Fibroblast of skin of back (primary cell): ENCODE data around the gene HSPB1. TPM values are rescaled to one million over a fixed set of nuclear protein-coding genes. Genes with fewer than 3 reads are reported as not detected.
"Not testable (repeated sequence)": the region's sequence is repeated elsewhere in the genome, so short reads cannot be mapped to it uniquely, and the experiment has no call there.

Source experiments
- DNase-seq: peaks from one replicate; pipeline ENCODE4 v3.0.0-alpha.2; 2013
- polyA plus RNA-seq, 2 experiments: library from polyadenylated mRNA; unstranded; fragments of 120-200 nt; gene quantifications; one replicate each; pipeline ENCODE4 v1.2.1, GENCODE V29; 2013; ENCODE audit not compliant: insufficient read length in 2 of 2

HSPB1 gene
- polyA plus RNA-seq (2013, experiment 1 of 2; ENCODE audit: insufficient read length), result 1,314 TPM
- polyA plus RNA-seq (2013, experiment 2 of 2; ENCODE audit: insufficient read length), result 1,241 TPM

DNA sequence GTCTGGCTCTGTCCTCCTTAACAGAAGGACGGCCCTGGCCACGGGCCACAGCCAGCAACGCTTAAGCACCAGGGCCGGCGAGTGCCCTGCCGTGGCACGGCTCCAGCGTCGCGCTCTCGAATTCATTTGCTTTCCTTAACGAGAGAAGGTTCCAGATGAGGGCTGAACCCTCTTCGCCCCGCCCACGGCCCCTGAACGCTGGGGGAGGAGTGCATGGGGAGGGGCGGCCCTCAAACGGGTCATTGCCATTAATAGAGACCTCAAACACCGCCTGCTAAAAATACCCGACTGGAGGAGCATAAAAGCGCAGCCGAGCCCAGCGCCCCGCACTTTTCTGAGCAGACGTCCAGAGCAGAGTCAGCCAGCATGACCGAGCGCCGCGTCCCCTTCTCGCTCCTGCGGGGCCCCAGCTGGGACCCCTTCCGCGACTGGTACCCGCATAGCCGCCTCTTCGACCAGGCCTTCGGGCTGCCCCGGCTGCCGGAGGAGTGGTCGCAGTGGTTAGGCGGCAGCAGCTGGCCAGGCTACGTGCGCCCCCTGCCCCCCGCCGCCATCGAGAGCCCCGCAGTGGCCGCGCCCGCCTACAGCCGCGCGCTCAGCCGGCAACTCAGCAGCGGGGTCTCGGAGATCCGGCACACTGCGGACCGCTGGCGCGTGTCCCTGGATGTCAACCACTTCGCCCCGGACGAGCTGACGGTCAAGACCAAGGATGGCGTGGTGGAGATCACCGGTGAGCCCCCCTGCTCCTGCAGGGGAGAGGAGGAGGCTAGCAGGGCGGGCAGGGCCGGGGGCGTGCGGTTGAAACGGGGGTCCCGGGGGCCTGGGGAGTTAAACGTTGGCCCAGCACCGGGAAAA is at the start of gene HSPB1:
Gene HSPB1, plus strand, starts transcription at position 327 of the 855 bp plus-strand sequence. Its CDS starts 40 bp downstream, at position 367.
- DNase-seq, result peak; percentile 94

DNA sequence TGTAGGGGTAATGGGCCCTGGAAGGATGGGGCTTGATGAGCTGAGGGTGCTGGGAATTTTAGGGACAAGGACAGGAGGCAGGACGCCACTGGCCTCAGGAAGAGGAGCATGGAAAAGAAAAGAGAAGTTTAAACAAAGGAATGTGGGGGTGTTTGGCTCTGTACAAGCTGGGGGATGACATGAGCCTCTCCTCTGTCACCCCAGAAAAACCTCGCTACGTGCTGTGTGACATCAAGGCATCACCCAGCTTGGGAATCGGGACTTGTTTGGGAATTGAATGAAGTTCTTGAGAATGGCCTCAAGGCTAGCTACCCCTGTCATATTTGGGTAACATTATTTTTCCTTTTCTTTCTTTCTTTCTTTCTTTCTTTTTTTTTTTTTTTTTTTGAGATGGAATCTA is 47.7 kb upstream of the HSPB1 start:
- no peak for DNase-seq

DNA sequence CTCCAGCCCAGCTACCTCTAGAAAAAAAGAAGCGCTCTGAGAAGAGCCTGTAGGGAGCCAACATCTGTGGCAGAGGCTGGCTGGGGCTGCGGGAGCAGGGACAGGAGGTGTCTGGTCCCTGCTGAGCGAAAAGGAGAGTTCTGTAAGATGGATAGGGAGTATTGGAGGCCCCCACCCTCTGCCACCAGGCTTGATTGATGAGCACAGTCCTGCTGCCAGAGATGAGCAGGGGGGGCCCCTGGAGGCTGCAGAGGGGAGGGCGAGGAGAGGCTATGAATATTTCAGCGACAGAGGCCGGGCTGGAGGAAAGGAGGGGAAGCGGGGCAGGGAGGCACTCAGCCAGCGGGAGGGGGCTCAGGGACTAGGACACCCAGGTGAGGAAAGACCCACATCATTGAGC is 44.5 kb upstream of the HSPB1 start:
- no peak for DNase-seq

DNA sequence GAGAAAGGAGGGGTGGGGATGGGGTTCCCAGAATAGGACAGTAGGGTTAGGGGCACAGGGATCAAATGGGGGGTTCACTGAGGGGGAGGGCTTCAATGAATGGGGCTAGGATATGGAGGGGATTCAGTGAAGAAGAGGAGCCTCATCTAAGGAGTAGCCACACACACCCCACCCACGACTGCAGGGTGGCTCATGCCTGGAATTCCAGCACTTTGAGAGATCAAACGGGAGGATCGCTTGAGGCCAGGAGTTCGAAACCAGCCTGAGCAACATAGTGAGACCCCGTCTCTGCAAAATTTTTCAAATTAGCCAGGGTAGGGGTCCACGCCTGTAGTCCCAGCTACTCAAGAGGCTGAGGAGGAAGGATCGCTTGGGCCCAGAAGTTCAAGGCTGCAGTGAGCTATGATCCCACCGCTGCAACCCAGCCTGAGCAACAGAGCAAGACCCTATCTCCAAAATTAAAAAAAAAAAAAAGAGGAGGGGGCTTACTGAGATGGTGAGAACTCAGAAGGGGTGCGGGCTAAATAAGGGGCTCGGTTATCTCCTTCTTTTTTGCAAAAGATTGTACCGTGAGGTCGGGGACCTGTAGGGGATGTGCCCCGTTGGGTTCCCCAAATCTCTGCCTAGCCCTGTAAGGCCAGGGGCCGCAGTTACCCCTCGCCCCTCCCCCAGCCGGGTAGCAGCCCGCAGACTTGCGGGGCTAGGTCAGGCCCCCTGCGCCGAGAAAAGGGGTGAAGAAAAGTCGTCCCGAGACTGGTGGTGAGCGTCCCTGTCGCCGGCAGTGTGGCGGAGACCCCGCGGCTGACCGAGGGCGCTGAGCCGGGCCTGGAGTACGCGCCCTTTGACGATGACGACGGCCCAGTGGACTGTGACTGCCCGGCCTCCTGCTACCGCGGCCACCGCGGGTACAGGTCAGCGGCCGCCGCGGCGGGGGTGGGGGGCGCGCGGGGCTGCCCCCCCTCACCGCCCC is 43.1 kb upstream of the HSPB1 start:
- no peak for DNase-seq

DNA sequence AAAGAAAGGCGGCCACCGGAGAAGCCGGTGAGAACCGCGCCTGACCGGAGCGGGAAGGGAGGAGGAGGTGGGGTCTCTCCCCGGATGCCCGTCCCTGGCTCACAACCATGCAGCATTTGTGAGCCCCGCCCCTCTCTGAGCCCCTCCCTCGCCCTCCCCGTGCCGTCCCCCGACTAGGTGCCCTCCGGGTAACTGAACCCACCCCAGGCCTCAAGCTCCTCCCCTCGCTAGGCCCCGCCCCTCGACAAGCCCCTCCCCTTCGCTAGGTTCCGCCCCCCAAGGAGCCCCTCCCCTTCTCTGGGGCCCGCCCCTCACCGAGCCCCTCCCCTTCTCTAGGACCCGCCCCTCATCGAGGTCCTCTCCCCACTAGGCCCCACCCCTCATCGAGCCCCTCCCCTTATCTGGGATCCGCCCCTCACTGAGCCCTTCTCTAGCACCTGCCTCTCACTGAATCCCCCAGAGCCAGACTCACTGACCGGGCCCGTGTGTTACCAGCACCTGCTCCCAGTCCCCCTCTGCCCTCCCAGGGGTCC is 42.2 kb upstream of the HSPB1 start:
- peak; percentile 17 for DNase-seq

DNA sequence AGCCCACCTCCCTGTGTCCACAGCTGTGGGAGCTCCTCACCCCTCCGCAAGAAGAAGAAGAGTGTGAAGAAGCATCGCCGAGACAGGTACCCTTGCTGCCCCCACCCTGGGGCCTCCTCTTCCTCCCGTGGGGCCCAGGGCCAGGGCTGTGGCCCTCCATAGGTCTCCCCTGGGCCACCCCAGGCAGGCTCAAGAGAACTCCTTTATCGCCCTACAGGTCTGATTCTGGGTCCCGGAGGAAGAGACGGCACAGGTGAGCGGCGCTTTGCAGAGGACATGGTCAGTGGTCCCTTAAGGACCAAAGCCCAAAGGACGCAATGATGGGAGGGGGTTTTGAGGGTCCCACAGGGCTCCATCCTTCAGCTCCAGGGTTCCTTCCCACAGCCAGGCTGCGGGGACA is 41.1 kb upstream of the HSPB1 start:
- no peak for DNase-seq

DNA sequence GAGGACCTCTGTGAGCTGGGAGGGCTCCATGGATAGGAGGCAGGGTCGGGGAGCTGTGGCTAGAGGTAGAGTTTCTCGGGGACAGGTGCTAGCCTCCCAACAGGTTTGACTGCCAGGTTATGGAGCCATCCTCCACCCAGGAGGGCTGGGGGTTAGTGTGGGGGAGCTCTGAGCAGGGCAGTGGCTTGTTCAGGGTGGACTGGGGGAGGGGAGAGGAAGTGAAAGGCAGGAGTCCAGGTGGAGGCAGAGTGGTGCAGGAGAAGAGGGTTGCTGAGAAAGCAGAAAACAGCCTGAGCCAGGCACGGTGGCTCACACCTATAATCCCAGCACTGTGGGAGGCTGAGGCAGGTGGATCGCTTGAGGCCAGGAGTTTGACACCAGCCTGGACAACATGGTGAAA is 40.5 kb upstream of the HSPB1 start:
- no peak for DNase-seq

DNA sequence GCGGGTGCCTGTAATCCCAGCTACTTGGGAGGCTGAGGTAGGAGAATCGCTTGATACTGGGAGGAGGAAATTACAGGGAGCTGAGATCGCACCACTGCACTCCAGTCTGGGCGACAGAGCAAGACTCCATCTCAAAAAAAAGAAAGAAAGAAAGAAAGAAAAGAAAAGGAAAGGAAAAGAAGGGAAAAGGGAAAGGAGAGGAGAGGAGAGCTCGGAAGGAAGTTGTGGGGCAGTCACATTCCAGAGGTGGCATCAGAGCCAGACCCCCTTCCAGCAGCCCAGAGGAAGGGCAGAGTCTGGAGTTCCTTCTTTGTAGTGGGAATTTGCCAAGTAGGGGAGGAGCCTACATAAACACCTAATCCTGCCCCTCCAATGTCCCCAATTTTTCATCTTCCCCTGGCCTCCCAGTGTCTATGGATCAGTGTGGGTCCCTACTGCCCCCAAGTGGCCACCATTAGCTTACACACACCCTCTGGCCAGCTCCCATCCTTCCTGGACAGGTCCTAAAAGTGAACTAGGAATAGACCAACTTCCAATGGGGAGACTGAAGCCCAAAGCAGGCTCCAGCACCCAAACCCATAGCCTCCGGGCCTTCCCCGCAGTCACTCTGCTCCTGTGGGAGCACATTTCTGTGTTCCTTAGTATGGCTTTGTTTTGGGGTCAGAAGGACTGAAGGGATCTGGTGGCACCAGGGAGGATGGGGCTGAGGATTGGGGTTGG is 39.6 kb upstream of the HSPB1 start:
- peak; percentile 59 for DNase-seq

DNA sequence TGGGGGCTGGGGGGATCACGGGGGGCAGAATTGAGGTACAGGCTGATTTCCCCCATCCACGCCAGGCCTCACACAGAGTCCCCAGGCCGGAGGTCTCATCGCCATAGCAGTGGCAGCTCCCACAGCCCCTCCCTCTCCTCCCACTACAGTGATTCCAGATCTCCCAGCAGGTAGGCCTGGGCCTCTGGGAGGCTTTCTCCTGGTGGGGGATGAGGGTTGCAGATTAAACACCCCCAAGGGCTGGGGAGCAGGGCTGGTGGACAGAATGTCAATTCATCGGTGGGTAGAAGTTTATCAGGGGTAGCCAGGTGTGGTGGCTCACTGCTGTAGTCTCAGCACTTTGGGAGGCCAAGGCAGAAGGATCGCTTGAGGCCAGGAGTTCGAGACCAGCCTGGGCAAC is 37.2 kb upstream of the HSPB1 start:
- DNase-seq, result no peak

DNA sequence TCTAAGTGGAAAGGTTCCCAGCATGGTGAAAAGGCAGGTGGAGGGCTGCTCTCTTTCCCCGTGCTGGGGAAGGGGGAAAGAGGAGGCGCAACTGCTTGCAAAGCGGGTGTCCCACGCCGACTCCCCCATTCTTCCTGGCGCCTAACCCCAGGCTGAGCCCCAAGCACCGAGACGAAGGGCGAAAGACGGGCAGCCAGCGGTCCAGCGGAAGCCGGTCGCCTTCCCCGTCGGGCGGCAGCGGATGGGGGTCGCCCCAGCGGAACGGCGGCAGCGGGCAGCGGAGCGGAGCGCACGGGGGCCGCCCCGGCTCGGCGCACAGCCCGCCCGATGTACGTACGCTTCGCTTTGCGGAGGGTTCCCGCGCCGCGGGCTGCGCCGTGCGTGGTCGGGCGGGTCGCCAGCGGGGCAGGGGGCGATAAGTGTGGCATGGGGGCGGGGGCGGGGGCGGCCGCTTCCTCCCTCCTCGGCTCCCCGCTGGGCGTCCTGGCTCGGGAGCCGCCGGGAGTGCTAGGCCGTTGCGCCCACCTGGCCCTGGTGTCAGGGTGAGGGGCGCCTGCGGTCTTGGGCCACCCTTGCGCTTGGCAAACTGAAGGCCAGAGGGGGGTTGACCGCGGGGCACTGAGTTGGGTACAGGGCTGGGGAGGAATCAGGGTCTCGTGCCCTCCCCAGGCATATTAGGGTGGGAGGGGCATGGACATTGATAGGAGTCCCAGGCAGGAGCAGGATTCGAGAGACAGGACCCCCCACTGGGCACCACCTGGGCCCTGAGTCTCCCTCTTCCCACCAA is 35.2 kb upstream of the HSPB1 start:
- DNase-seq, result no peak

DNA sequence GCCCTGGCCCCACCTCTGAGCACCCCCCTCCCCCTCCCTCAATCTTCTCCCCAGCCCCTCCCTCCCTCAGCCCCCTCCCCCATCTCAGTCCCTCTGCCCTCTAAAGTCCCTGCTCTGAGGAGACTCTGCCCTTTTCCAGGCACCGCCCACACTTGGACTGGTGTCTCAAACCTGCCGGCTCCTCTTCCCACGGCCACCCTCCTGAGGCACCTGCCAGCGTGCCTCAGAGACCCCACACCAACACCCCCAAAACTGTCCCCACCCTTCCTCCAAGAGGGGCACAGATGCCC is 34.6 kb upstream of the HSPB1 start:
- DNase-seq, result no peak

DNA sequence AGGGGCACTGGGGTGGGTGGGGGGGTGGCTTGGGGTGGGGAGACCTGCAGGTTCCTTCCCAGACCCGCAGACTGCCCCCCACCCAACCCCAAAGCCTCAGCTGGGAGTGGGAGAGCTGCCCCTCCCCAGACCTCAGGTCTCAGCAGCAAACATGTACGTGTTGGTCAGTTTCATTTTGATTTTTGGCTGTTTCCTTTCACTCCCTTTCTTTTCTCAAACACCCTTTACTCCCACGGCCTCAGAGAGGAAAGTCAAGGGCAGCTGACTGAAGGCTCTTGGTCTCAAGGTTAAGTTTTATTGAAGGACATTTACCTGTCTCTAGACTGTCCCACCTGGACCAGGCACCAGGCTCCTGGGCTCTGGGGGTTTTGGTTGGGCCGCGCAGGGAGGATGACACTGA is 34.1 kb upstream of the HSPB1 start:
- no peak for DNase-seq

DNA sequence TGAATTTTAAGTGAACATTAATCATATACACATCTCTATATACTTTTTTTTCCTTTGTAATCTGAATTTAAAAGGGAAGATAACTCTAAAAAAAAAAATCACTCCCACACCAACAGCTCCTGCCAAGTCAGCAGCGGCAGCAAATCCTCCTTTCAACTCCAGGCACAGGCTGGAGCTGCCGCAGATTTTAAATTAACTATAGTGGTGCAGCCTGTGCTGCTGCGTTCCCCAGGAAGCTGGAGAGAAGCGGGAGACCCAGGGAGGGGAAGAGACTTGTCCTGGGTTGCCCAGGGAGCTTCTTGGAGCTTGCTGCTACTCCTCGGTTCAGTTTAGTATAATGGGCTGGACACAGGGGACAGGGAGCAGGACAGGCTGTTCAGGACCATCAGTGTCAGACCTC is 32.6 kb upstream of the HSPB1 start:
- no peak for DNase-seq

DNA sequence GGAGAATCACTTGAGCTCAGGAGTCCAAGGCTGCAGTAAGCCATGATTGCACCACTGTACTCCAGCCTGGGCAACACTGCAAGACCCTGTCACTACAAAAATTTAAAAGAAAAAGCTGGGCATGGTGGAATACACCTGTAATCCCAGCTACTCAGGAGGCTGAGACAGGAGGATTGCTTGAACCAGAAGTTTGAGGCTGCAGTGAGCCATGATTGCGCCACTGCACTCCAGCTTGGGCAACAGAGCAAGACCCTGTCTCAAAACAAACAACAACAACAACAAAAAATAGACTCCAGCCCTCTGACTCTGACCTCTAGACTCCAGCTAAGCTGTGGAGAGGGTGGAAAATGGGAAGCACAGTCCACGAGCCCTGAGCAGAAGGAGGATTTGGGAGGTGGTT is 31.1 kb upstream of the HSPB1 start:
- not testable (repeated sequence) for DNase-seq

DNA sequence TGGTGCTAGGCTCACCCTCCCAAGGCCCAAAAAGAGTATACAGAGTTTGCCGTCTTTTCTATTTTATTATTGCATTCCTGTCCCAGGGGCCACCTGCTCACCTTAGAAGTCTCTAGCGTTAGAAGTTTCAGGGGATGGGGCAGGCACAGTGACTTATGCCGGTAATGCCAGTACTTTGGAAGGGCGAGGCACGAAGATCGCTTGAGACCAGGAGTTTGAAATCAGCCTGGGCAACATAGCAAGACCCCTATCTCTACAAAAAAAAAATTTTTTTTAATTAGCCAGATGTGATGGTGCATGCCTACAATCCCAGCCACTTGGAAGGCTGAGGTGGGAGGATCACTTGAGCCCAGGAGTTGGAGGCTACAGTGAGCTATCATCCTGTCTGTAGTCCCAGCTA is 30.3 kb upstream of the HSPB1 start:
- no peak for DNase-seq

DNA sequence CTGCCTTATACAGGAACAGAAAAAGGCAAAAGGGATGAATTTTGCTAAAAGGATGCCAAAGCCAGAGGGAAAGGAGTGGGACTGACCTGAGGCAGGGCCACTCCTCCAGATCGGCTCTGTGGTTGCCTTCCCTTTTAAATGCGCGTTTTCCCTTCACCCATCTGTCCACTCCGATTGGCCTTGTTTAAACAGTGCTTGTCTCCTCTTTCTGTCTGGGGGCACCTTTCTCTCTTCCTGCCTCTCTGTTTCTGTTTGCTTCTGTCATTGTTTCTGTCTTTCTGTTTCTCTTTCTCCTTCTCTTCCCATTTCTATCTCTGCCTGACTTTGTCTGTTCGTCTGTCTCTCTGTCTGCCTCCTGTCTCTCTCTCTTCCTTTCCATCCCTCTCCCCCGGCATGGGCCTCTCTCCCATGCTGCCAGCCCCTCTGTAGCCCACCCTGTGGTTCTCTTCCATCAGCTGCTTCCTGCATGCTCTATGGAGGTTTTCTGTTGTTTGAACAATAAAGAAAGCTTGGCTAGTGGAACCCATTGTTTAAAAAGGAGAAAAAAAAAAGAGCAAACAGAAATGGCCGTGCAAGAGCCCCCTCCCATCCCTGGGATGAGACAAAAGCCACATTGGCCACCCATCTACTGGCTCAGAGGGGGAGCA is 29.5 kb upstream of the HSPB1 start:
- DNase-seq, result no peak

DNA sequence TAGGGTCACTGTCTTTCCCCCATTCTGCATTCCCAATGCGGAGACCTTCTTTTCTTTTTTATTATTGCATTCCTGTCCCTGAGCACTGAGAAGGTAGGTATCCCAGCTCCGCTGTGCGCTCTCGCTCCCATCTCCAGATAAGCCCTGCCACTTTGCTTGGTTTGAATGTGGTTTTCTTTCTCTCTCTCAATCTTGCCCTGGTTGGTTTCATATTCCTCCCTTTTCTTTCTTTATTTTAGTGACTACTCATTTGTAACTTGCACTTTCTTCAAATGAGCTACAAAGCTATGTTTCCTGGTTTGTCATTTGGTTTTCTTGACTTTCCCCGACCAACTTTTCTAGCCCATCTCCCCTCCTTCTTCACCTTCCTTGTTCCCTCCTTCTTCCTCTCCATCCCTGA is 29.0 kb upstream of the HSPB1 start:
- DNase-seq, result no peak

DNA sequence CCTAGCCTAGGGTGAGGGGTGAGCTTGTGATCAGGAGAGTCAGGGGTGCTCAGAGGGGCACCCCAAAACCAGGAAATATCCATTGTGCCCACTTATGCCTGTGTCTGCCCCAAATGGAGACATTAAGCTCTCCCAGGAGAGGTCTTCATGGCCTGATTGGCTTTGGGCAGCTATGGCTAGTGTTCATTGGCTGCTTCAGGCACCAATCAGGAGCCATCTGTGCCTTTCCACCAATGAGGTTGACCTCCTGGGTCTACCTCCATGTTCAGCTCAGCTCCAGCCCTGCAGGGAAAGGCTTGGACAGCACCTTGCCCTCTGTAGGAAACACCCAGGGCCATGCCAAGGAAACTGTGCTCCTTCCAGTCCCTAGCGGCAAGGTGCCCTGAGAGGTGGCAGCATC is 23.9 kb upstream of the HSPB1 start:
- no peak for DNase-seq

DNA sequence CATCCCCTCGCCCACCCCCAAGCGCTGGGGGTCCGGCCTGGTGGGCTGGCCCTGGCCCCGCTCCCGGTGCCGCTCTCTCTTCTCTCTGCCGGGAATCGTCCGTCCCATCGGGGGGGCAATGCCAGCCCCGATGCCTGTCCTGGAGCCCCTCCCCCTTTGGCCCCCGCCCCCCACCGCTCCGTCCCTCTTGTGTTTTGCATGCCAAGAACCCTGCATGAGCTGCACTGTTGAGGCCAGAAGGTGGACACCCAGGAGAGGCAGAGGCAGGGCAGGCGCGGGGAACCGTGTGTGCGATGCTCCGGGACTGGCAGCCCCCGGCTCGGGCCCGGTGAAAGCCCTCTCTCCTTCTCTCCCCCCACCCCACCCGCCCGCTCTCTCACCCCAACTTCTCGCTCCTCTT is 22.1 kb upstream of the HSPB1 start:
- DNase-seq, result no peak

DNA sequence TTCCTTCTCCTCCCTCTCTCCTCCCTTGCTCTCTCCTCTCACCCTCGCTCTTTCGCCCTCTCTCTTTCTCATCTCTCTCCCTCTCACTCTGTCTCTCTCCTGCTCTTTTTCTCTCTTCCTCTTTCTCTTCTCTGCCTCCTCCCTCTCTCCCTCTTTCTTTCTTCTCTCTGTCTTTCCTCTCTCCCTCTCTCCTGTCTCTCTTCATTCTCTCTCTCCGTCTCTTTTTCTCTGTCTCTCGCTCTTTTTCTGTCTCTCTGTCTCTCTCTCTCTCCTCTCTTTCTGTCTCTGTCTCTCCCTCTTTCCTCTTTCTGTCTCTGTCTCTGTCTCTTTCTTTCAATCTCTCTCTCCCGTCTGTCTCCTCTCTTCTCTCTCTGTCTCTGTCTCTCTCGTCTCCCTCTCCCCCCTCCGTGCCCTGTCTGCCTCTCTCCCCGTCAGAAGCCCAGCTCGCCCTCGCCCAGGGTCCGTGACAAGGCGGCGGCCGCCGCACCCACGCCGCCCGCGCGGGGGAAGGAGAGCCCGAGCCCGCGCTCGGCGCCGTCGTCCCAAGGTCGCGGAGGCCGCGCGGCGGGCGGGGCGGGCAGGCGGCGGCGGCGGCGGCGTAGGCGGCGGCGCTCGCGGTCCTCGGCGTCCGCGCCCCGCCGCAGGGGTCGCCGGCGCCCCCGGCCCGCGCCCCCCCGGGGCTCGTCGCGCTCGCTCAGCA is 21.3 kb upstream of the HSPB1 start:
- DNase-seq, result no peak
